Liver (tissue), 3 donors: Measurements from ENCODE around the gene TSPOAP1.

Experiments
- GABPA ChIP-seq, 2 donors: IDR thresholded peaks in 1 of 2; conservative IDR thresholded peaks in 1 of 2; 2 replicates each; pipeline ENCODE4 v1.6.1; 2016; ENCODE audit warnings: antibody characterized with exemption in 2 of 2, mild to moderate bottlenecking in 1 of 2, moderate library complexity in 1 of 2
- RAD21 ChIP-seq, 2 donors: IDR thresholded peaks; 2 replicates each; pipeline ENCODE4 v1.6.1; 2016; ENCODE audit warnings: antibody characterized with exemption in 2 of 2, mild to moderate bottlenecking in 2 of 2
- TAF1 ChIP-seq: conservative IDR thresholded peaks from 2 replicates; pipeline ENCODE4 v1.6.1; 2016; ENCODE audit warnings: antibody characterized with exemption, mild to moderate bottlenecking
- YY1 ChIP-seq: IDR thresholded peaks from 2 replicates; pipeline ENCODE4 v1.6.1; 2016; ENCODE audit warnings: antibody characterized with exemption, mild to moderate bottlenecking
- TF ChIP-seq, protein P1 (sequence below): IDR thresholded peaks from 2 replicates; pipeline ENCODE4 v1.6.1; 2016; ENCODE audit warnings: antibody characterized with exemption, mild to moderate bottlenecking
- TF ChIP-seq, protein P2 (sequence below): fragments of 150-350 bp; IDR thresholded peaks from 2 replicates; pipeline ENCODE4 v1.5.1; 2017; ENCODE audit warnings: improper control_type of control experiment, low read depth, low read length; ENCODE audit not compliant: missing input control
- TF ChIP-seq, protein P3 (sequence below): IDR thresholded peaks from 2 replicates; pipeline ENCODE4 v1.6.1; 2016; ENCODE audit warnings: antibody characterized with exemption
- TF ChIP-seq, protein P4 (sequence below): IDR thresholded peaks from 2 replicates; pipeline ENCODE4 v1.6.1; 2016; ENCODE audit warnings: antibody characterized with exemption
- donor health status: healthy.
- donor health status: healthy.

DNA sequence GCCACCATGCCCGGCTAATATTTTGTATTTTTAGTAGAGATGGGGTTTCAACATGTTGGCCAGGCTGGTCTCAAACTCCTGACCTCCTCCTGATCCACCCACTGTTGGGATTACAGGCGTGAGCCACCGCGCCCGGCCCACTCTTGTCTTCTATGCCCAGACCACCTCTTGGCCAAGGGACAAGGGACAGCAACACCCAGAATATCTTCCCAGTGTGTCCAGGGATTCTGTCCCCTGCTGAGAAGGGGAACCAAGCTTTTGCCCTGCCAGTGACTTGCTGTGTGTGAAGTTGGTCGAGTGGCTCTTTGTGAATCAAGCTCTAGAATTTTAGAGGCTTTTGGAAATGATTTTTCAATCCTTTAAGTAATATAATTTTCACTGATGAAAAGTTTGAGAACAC, 46.2 kb downstream of the TSPOAP1 start:
- TF ChIP-seq, protein P1, sequence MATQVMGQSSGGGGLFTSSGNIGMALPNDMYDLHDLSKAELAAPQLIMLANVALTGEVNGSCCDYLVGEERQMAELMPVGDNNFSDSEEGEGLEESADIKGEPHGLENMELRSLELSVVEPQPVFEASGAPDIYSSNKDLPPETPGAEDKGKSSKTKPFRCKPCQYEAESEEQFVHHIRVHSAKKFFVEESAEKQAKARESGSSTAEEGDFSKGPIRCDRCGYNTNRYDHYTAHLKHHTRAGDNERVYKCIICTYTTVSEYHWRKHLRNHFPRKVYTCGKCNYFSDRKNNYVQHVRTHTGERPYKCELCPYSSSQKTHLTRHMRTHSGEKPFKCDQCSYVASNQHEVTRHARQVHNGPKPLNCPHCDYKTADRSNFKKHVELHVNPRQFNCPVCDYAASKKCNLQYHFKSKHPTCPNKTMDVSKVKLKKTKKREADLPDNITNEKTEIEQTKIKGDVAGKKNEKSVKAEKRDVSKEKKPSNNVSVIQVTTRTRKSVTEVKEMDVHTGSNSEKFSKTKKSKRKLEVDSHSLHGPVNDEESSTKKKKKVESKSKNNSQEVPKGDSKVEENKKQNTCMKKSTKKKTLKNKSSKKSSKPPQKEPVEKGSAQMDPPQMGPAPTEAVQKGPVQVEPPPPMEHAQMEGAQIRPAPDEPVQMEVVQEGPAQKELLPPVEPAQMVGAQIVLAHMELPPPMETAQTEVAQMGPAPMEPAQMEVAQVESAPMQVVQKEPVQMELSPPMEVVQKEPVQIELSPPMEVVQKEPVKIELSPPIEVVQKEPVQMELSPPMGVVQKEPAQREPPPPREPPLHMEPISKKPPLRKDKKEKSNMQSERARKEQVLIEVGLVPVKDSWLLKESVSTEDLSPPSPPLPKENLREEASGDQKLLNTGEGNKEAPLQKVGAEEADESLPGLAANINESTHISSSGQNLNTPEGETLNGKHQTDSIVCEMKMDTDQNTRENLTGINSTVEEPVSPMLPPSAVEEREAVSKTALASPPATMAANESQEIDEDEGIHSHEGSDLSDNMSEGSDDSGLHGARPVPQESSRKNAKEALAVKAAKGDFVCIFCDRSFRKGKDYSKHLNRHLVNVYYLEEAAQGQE = no peak
- TF ChIP-seq, protein P2, sequence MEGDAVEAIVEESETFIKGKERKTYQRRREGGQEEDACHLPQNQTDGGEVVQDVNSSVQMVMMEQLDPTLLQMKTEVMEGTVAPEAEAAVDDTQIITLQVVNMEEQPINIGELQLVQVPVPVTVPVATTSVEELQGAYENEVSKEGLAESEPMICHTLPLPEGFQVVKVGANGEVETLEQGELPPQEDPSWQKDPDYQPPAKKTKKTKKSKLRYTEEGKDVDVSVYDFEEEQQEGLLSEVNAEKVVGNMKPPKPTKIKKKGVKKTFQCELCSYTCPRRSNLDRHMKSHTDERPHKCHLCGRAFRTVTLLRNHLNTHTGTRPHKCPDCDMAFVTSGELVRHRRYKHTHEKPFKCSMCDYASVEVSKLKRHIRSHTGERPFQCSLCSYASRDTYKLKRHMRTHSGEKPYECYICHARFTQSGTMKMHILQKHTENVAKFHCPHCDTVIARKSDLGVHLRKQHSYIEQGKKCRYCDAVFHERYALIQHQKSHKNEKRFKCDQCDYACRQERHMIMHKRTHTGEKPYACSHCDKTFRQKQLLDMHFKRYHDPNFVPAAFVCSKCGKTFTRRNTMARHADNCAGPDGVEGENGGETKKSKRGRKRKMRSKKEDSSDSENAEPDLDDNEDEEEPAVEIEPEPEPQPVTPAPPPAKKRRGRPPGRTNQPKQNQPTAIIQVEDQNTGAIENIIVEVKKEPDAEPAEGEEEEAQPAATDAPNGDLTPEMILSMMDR = no peak
- TF ChIP-seq RAD21 (IDR thresholded peaks at IDR 0.05) (no peak), TAF1 (no peak), GABPA (IDR thresholded peaks at IDR 0.05 in 1 of 2, conservative IDR thresholded peaks at IDR 0.05 in 1 of 2) (no peak), YY1 (no peak)
- TF ChIP-seq, protein P3, sequence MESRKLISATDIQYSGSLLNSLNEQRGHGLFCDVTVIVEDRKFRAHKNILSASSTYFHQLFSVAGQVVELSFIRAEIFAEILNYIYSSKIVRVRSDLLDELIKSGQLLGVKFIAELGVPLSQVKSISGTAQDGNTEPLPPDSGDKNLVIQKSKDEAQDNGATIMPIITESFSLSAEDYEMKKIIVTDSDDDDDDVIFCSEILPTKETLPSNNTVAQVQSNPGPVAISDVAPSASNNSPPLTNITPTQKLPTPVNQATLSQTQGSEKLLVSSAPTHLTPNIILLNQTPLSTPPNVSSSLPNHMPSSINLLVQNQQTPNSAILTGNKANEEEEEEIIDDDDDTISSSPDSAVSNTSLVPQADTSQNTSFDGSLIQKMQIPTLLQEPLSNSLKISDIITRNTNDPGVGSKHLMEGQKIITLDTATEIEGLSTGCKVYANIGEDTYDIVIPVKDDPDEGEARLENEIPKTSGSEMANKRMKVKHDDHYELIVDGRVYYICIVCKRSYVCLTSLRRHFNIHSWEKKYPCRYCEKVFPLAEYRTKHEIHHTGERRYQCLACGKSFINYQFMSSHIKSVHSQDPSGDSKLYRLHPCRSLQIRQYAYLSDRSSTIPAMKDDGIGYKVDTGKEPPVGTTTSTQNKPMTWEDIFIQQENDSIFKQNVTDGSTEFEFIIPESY = no peak
- TF ChIP-seq, protein P4, sequence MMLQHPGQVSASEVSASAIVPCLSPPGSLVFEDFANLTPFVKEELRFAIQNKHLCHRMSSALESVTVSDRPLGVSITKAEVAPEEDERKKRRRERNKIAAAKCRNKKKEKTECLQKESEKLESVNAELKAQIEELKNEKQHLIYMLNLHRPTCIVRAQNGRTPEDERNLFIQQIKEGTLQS = no peak
